Measurements from ENCODE around the gene MBD3L1. TPM values are rescaled to one million over a fixed set of nuclear protein-coding genes. Genes with fewer than 3 reads are reported as not detected.

MBD3L1 gene
- total RNA-seq, 1 experiment from 2014 or later = not detected

- intact Hi-C loops (cut with micrococcal nuclease; ENCODE audit: unreplicated experiment) = no loop called here
- in situ Hi-C loops (cut with HindIII; ENCODE audit: low pct_unique_long_range_greater_than_20kb, low sequenced_read_pairs) = no loop called here
- no peak for DNase-seq (ENCODE audit: low read depth, low spot score)
Observed at GRCh38 chr19:8877854-8878705, 45.9 kb downstream of the MBD3L1 start.

More at GRCh38 chr19:8877854-8878705, 45.9 kb downstream of the MBD3L1 start:
- Histone ChIP-seq H3K4me3 (ENCODE audit: low read depth in 2 of 2, low read length in 2 of 2) (no peak overlapping the region), H3K4me1 (ENCODE audit: control insufficient read depth, insufficient read depth, low read length) (no peaks in the 10 kb centered on the region), H3K27ac (ENCODE audit: low read length) (no peak overlapping the region), H3K27me3 (ENCODE audit: control insufficient read depth, insufficient read depth, low read length) (no peaks in the 10 kb centered on the region), H3K9me3 (ENCODE audit: control insufficient read depth, insufficient read depth, low read depth, low read length) (no peaks in the 10 kb centered on the region), H3K36me3 (ENCODE audit: control insufficient read depth, insufficient read depth, low read length) (no peaks in the 10 kb centered on the region)
- ATAC-seq = no peak
- TF ChIP-seq REST (IDR thresholded peaks at IDR 0.05; ENCODE audit: insufficient read depth in 1 of 2, low read depth in 2 of 2, low read length in 1 of 2) = no peak
- no peak for TF ChIP-seq TCF7L2 (IDR thresholded peaks at IDR 0.05; ENCODE audit: low read depth, low read length)
- TF ChIP-seq CTCF (IDR thresholded peaks at IDR 0.05) = no peak
- TF ChIP-seq POLR2AphosphoS5 (IDR thresholded peaks at IDR 0.05; ENCODE audit: low read depth, low read length) = no peak
- TF ChIP-seq SIN3A (IDR thresholded peaks at IDR 0.05; ENCODE audit: borderline replicate concordance, insufficient read depth, low read depth, low read length) = no peak
- ChIA-PET CTCF (no interaction called here), POLR2A (no interaction called here)
- BruUV-seq (replicated peaks) = no TSS peak
